GM19023 (cell line): ENCODE data around the gene PAPSS2.
"Not testable (repeated sequence)": the region's sequence is repeated elsewhere in the genome, so short reads cannot be mapped to it uniquely, and the experiment has no call there.

Source experiments
- ATAC-seq: cut with Tn5 transposase; IDR thresholded peaks from one replicate; pipeline ENCODE4 v1.9.1; 2021; ENCODE audit warnings: mild to moderate bottlenecking, moderate library complexity; ENCODE audit not compliant: unreplicated experiment

Gene PAPSS2

GRCh38 chr10:87702260-87702972 is 42.7 kb downstream of the PAPSS2 start:
- ATAC-seq, result no peak

GRCh38 chr10:87702973-87703294 is 43.3 kb downstream of the PAPSS2 start:
- no peak for ATAC-seq

GRCh38 chr10:87703771-87704170 is 44.1 kb downstream of the PAPSS2 start:
- ATAC-seq, result no peak

- no peak for ATAC-seq
These were observed 45.7 kb downstream of the PAPSS2 start for GRCh38 chr10:87705339-87705738.

- ATAC-seq, result no peak
These were observed 47.1 kb downstream of the PAPSS2 start for GRCh38 chr10:87706731-87707130.

- ATAC-seq, result no peak
These were observed 47.6 kb downstream of the PAPSS2 start for GRCh38 chr10:87707254-87707653.

- no peak for ATAC-seq
These were observed 53.4 kb downstream of the PAPSS2 start for GRCh38 chr10:87712913-87713616.

- no peak for ATAC-seq
These were observed 54.0 kb downstream of the PAPSS2 start for GRCh38 chr10:87713707-87714106.

- ATAC-seq, result no peak
These were observed 56.1 kb downstream of the PAPSS2 start for GRCh38 chr10:87715552-87716347.

- no peak for ATAC-seq
These were observed 56.6 kb downstream of the PAPSS2 start for GRCh38 chr10:87716348-87716670.

- no peak for ATAC-seq
These were observed 61.0 kb downstream of the PAPSS2 start for GRCh38 chr10:87720665-87721064.

GRCh38 chr10:87721781-87722180 is 62.1 kb downstream of the PAPSS2 start:
- ATAC-seq, result no peak

- ATAC-seq, result no peak
These were observed 63.0 kb downstream of the PAPSS2 start for GRCh38 chr10:87722716-87723115.

GRCh38 chr10:87723500-87723899 is 63.8 kb downstream of the PAPSS2 start:
- ATAC-seq, result no peak

GRCh38 chr10:87724789-87725188 is 65.1 kb downstream of the PAPSS2 start:
- ATAC-seq, result no peak

- no peak for ATAC-seq
These were observed 70.3 kb downstream of the PAPSS2 start for GRCh38 chr10:87729940-87730339.

- no peak for ATAC-seq
These were observed 73.4 kb downstream of the PAPSS2 start for GRCh38 chr10:87733081-87733480.

GRCh38 chr10:87734987-87735827 is 75.5 kb downstream of the PAPSS2 start:
- no peak for ATAC-seq

- ATAC-seq, result not testable (repeated sequence)
These were observed 78.6 kb downstream of the PAPSS2 start for GRCh38 chr10:87738253-87738652.

- ATAC-seq, result no peak
These were observed 80.0 kb downstream of the PAPSS2 start for GRCh38 chr10:87739703-87740102.

GRCh38 chr10:87740254-87740655 is 80.6 kb downstream of the PAPSS2 start:
- ATAC-seq, result no peak
